Uterus (tissue), 2 donors: ENCODE results near the gene IGF1R.

Experiments
- POLR2A ChIP-seq, 2 donors: fragments of 450-650 bp; IDR thresholded peaks; one replicate each; pipeline ENCODE4 v1.6.1; 2016; ENCODE audit warnings: antibody characterized with exemption in 2 of 2, mild to moderate bottlenecking in 1 of 2, moderate library complexity in 1 of 2
- TF ChIP-seq, protein P1 (sequence below), 4 experiments: fragments of 200-600 bp in 2 of 4; fragments of 450-650 bp in 2 of 4; sonication (generic) in 2 of 4; IDR thresholded peaks; one replicate each; pipeline ENCODE4 v1.5.1; 2016 to 2019; ENCODE audit warnings: antibody characterized with exemption in 4 of 4, mild to moderate bottlenecking in 2 of 4, moderate library complexity in 1 of 4

DNA sequence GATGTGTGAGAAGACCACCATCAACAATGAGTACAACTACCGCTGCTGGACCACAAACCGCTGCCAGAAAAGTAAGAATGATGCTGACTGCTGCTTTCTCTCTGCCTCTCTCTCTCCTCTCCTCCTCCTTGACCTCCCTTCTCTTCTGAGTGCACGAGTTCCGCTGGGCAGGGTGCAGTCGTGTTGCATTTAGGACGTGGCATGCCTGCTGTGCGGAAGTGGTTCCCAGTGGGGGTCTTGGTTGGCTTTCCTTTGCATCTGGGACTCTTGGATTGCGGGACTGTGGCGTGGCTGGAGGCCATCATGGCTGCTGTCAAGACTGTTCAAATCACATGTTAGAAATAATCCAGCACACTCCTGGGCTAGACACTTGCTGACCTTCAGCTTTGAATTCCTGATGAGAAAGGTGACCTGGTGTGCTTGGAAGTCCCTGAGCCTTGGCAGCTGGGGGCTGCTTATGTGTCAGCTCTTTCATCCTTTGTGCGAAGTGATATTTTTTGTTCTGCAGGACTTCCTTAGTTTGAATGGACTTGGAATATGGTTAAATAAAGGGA is 59.8 kb downstream of the IGF1R start:
- TF ChIP-seq POLR2A (IDR thresholded peaks at IDR 0.05) = no peak
- TF ChIP-seq, protein P1, sequence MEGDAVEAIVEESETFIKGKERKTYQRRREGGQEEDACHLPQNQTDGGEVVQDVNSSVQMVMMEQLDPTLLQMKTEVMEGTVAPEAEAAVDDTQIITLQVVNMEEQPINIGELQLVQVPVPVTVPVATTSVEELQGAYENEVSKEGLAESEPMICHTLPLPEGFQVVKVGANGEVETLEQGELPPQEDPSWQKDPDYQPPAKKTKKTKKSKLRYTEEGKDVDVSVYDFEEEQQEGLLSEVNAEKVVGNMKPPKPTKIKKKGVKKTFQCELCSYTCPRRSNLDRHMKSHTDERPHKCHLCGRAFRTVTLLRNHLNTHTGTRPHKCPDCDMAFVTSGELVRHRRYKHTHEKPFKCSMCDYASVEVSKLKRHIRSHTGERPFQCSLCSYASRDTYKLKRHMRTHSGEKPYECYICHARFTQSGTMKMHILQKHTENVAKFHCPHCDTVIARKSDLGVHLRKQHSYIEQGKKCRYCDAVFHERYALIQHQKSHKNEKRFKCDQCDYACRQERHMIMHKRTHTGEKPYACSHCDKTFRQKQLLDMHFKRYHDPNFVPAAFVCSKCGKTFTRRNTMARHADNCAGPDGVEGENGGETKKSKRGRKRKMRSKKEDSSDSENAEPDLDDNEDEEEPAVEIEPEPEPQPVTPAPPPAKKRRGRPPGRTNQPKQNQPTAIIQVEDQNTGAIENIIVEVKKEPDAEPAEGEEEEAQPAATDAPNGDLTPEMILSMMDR (IDR thresholded peaks at IDR 0.05) = no peak
